HCT116 (cell line): ENCODE results near the gene SLC19A3. TPM values are rescaled to one million over a fixed set of nuclear protein-coding genes. Genes with fewer than 3 reads are reported as not detected.

Experiments used
- ATAC-seq: fragments of 200-7000 bp; cut with Tn5 transposase; 2 replicates; pipeline ENCODE4 v1.9.1; 2020; ENCODE audit warnings: mild to moderate bottlenecking, moderate library complexity
- BruUV-seq: library from RNA; stranded (reverse); fragments of 400-500 nt; replicated peaks from 2 replicates; lab custom pipeline; 2021; lab: Mats Ljungman, UMichigan
- CTCF ChIA-PET: fragments of 300-600 bp; sonication (Branson Sonifier 250); formaldehyde crosslinking; loops from one replicate; lab custom pipeline; 2021; ENCODE audit warnings: antibody characterized with exemption; lab: Charles Lee
- POLR2A ChIA-PET: fragments of 300-600, 350-600 bp; sonication (Branson Sonifier 250); formaldehyde crosslinking; loops from one replicate; lab custom pipeline; 2021; ENCODE audit warnings: antibody characterized with exemption; lab: Charles Lee
- RAD21 ChIA-PET, 2 experiments: fragments of 300-600 bp; sonication (Branson Sonifier 250); formaldehyde crosslinking; loops; one replicate each; lab custom pipeline; 2023; ENCODE audit warnings: low total read pairs in 2 of 2; ENCODE audit not compliant: uncharacterized antibody in 2 of 2, unreplicated experiment in 2 of 2, low non-redundant PET in 1 of 2; lab: Charles Lee
- DNase-seq: peaks from one replicate; pipeline ENCODE4 v3.0.0-alpha.2; 2010; ENCODE audit warnings: low read depth, low spot score
- H2AFZ ChIP-seq: fragments of 200-600 bp; shearing (Covaris generic), sonication (generic); 2 replicates; pipeline ENCODE4 v1.6.1; 2017; ENCODE audit warnings: low read depth, mixed run types, mixed read lengths, antibody characterized with exemption, low read length; ENCODE audit not compliant: poor library complexity, severe bottlenecking
- H3K27ac ChIP-seq: 2 replicates; pipeline ENCODE4 v1.5.1; 2012; ENCODE audit warnings: low read depth, low read length
- H3K27me3 ChIP-seq: fragments of 200-600 bp; sonication (generic); 2 replicates; pipeline ENCODE4 v1.6.1; 2016; ENCODE audit warnings: mixed run types, low read length, mixed read lengths; ENCODE audit not compliant: insufficient read depth
- H3K36me3 ChIP-seq, 2 experiments: fragments of 200-500 bp in 1 of 2; fragments of 200-600 bp in 1 of 2; sonication (Bioruptor generic) in 1 of 2; sonication (generic) in 1 of 2; 2 replicates each; pipeline versions ENCODE4 v1.5.1 to v1.6.1; 2014 to 2016; ENCODE audit warnings: low read length in 2 of 2, inconsistent platforms in 1 of 2, mixed read lengths in 1 of 2, mixed run types in 1 of 2; ENCODE audit not compliant: insufficient read depth in 2 of 2, control insufficient read depth in 1 of 2
- H3K4me1 ChIP-seq, 2 experiments: fragments of 200-600 bp in 1 of 2; sonication (generic) in 1 of 2; 2 replicates each; pipeline versions ENCODE4 v1.5.1 to v1.6.1; 2012 to 2017; ENCODE audit warnings: low read length in 2 of 2, inconsistent platforms in 1 of 2, mild to moderate bottlenecking in 1 of 2, mixed read lengths in 1 of 2, mixed run types in 1 of 2, moderate library complexity in 1 of 2; ENCODE audit not compliant: insufficient read depth in 2 of 2, control insufficient read depth in 1 of 2
- H3K4me2 ChIP-seq: fragments of 200-600 bp; sonication (generic); 2 replicates; pipeline ENCODE4 v1.6.1; 2017; ENCODE audit warnings: mixed run types, low read length, mixed read lengths
- H3K4me3 ChIP-seq, 2 experiments: fragments of 200-600 bp in 1 of 2; sonication (generic) in 1 of 2; replicated peaks in 1 of 2; 2 replicates each; pipeline ENCODE4 v1.5.1; 2011 to 2016; ENCODE audit warnings: low read length in 2 of 2, control low read depth in 1 of 2, low read depth in 1 of 2, mild to moderate bottlenecking in 1 of 2, mixed read lengths in 1 of 2, mixed run types in 1 of 2
- H3K79me2 ChIP-seq: fragments of 200-600 bp; sonication (generic); 2 replicates; pipeline ENCODE4 v1.6.1; 2017; ENCODE audit warnings: mild to moderate bottlenecking, mixed run types, low read length, moderate library complexity, mixed read lengths; ENCODE audit not compliant: insufficient read depth
- H3K9ac ChIP-seq: fragments of 200-600 bp; sonication (generic); 2 replicates; pipeline ENCODE4 v1.6.1; 2016; ENCODE audit warnings: low read length, mixed read lengths
- H3K9me2 ChIP-seq: fragments of 200-600 bp; sonication (generic), shearing (Covaris generic); 2 replicates; pipeline ENCODE4 v1.6.1; 2017; ENCODE audit warnings: mixed run types, mild to moderate bottlenecking, moderate library complexity; ENCODE audit not compliant: insufficient read depth
- H3K9me3 ChIP-seq, 2 experiments: fragments of 200-500 bp in 1 of 2; fragments of 200-600 bp in 1 of 2; sonication (Bioruptor generic) in 1 of 2; sonication (generic) in 1 of 2; 2 replicates each; pipeline ENCODE4 v1.6.1; 2014 to 2017; ENCODE audit warnings: low read length in 2 of 2, mixed read lengths in 2 of 2, inconsistent platforms in 1 of 2, low read depth in 1 of 2, mild to moderate bottlenecking in 1 of 2, mixed run types in 1 of 2, moderate library complexity in 1 of 2; ENCODE audit not compliant: control insufficient read depth in 1 of 2, insufficient read depth in 1 of 2
- H4K20me1 ChIP-seq: fragments of 200-600 bp; sonication (generic), shearing (Covaris generic); 2 replicates; pipeline ENCODE4 v1.6.1; 2017; ENCODE audit warnings: mixed run types, mild to moderate bottlenecking, moderate library complexity; ENCODE audit not compliant: insufficient read depth
- CEBPB ChIP-seq: IDR thresholded peaks from 2 replicates; pipeline ENCODE4 v1.6.1; 2012; ENCODE audit warnings: low read depth
- EGR1 ChIP-seq: IDR thresholded peaks from 2 replicates; pipeline ENCODE4 v1.6.1; 2012; ENCODE audit warnings: low read depth
- ELF1 ChIP-seq: IDR thresholded peaks from 2 replicates; pipeline ENCODE4 v1.6.1; 2012; ENCODE audit warnings: low read depth, borderline replicate concordance
- EZH2 ChIP-seq: fragments of 200-600 bp; sonication (generic); IDR thresholded peaks from 2 replicates; pipeline ENCODE4 v1.6.1; 2017; ENCODE audit warnings: antibody characterized with exemption, mixed run types
- FOSL1 ChIP-seq: IDR thresholded peaks from 2 replicates; pipeline ENCODE4 v1.6.1; 2012; ENCODE audit warnings: low read depth
- JUND ChIP-seq: IDR thresholded peaks from 2 replicates; pipeline ENCODE4 v1.6.1; 2012
- POLR2A ChIP-seq: IDR thresholded peaks from 2 replicates; pipeline ENCODE4 v1.7.0; 2011; ENCODE audit warnings: borderline replicate concordance; ENCODE audit not compliant: insufficient read depth, insufficient read length; ENCODE audit errors: extremely low read depth
- POLR2AphosphoS5 ChIP-seq: IDR thresholded peaks from 2 replicates; pipeline ENCODE4 v1.6.1; 2011; ENCODE audit warnings: mild to moderate bottlenecking, low read depth, low read length, moderate library complexity
- RAD21 ChIP-seq: IDR thresholded peaks from 2 replicates; pipeline ENCODE4 v1.6.1; 2012; ENCODE audit warnings: low read depth, mild to moderate bottlenecking
- SIN3A ChIP-seq: IDR thresholded peaks from 2 replicates; pipeline ENCODE4 v1.6.1; 2012; ENCODE audit warnings: low read depth
- SRF ChIP-seq: IDR thresholded peaks from 2 replicates; pipeline ENCODE4 v1.6.1; 2012; ENCODE audit warnings: low read depth
- TCF7L2 ChIP-seq: IDR thresholded peaks from 2 replicates; pipeline ENCODE4 v1.7.0; 2011; ENCODE audit warnings: borderline replicate concordance, inconsistent platforms; ENCODE audit not compliant: insufficient read depth, insufficient read length; ENCODE audit errors: extremely low read depth
- ZFX ChIP-seq: fragments of 450-650 bp; IDR thresholded peaks from 2 replicates; pipeline ENCODE4 v1.6.1; 2017
- ZNF274 ChIP-seq: fragments of 200-500 bp; sonication (Bioruptor generic); IDR thresholded peaks from 2 replicates; pipeline ENCODE4 v1.6.1; 2014; ENCODE audit warnings: mild to moderate bottlenecking, low read depth, low read length, inconsistent platforms
- intact Hi-C: fragments of 100-400 bp; cut with micrococcal nuclease; formaldehyde crosslinking; loops from 2 replicates; pipeline ENCODE4 v1.10.0; 2022
- total RNA-seq: library from RNA; stranded (reverse); gene quantifications from one replicate; pipeline ENCODE4 v1.2.1, GENCODE V29; 2021; ENCODE audit not compliant: unreplicated experiment
- TF ChIP-seq, protein P1 (sequence below): IDR thresholded peaks from 2 replicates; pipeline ENCODE4 v1.6.1; 2012
- TF ChIP-seq, protein P2 (sequence below): IDR thresholded peaks from 2 replicates; pipeline ENCODE4 v1.6.1; 2012
- TF ChIP-seq, protein P3 (sequence below): IDR thresholded peaks from 2 replicates; pipeline ENCODE4 v1.6.1; 2012; ENCODE audit warnings: low read depth
- TF ChIP-seq, protein P4 (sequence below): IDR thresholded peaks from 2 replicates; pipeline ENCODE4 v1.6.1; 2011; ENCODE audit warnings: mild to moderate bottlenecking, low read length, moderate library complexity; ENCODE audit not compliant: insufficient replicate concordance; ENCODE audit errors: extremely low read depth
- TF ChIP-seq, protein P5 (sequence below), 3 experiments: fragments of 200-600 bp in 1 of 3; sonication (generic) in 1 of 3; IDR thresholded peaks in 2 of 3; conservative IDR thresholded peaks in 1 of 3; 2 replicates each; pipeline ENCODE4 v1.5.1; 2012 to 2017; ENCODE audit warnings: low read depth in 2 of 3, low read length in 2 of 3, antibody characterized with exemption in 1 of 3, borderline replicate concordance in 1 of 3, control low read depth in 1 of 3, mild to moderate bottlenecking in 1 of 3, mixed read lengths in 1 of 3, mixed run types in 1 of 3, moderate library complexity in 1 of 3; ENCODE audit not compliant: insufficient read depth in 1 of 3

The SLC19A3 gene
- total RNA-seq, 1 experiment from 2014 or later: not detected

DNA sequence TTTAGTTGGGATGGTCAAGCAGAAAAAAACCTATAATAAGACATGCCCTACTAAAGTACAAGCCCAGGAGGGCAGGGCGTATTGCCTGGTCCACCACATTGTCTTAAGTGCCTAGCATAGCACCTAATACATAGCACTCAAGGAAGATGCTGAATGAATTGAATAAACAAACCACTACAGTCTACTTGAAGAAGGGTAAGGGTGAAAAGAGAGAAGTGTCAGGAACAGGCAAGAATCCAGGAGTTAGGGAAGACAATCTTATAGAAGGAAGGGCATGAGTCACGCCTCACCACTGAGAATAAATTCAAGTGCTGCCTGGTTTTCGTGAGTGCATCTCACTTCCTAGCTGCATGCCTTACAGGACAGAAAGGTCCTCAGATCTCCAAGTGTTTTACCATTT is 13.9 kb downstream of the SLC19A3 start:
- Histone ChIP-seq H3K4me2 (no peak overlapping the region), H2AFZ (no peak overlapping the region)
- intact Hi-C loops: no loop called here

More for the DNA sequence above, 13.9 kb downstream of the SLC19A3 start:
- Histone ChIP-seq H3K9ac (no peak overlapping the region), H3K27me3 (no peaks in the 10 kb centered on the region), H3K4me1 (no peaks in the 10 kb centered on the region), H3K36me3 (no peaks in the 10 kb centered on the region), H3K79me2 (no peaks in the 10 kb centered on the region), H3K9me3 (no peaks in the 10 kb centered on the region), H3K4me3 (no peak overlapping the region), H3K27ac (no peak overlapping the region), H4K20me1 (no peaks in the 10 kb centered on the region), H3K9me2 (no peaks in the 10 kb centered on the region)
- ChIA-PET RAD21 (no interaction called here), POLR2A (no interaction called here), CTCF (no interaction called here)
- DNase-seq (no peak), ATAC-seq (no peak)
- TF ChIP-seq ZNF274 (no peak), EZH2 (no peak), ZFX (no peak), RAD21 (no peak), JUND (no peak), POLR2AphosphoS5 (no peak), POLR2A (no peak), SRF (no peak), ELF1 (no peak), EGR1 (no peak), SIN3A (no peak), FOSL1 (no peak), CEBPB (no peak), TCF7L2 (no peak)
- TF ChIP-seq, protein P1, sequence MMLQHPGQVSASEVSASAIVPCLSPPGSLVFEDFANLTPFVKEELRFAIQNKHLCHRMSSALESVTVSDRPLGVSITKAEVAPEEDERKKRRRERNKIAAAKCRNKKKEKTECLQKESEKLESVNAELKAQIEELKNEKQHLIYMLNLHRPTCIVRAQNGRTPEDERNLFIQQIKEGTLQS: no peak
- TF ChIP-seq, protein P2, sequence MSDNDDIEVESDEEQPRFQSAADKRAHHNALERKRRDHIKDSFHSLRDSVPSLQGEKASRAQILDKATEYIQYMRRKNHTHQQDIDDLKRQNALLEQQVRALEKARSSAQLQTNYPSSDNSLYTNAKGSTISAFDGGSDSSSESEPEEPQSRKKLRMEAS: no peak
- TF ChIP-seq, protein P3, sequence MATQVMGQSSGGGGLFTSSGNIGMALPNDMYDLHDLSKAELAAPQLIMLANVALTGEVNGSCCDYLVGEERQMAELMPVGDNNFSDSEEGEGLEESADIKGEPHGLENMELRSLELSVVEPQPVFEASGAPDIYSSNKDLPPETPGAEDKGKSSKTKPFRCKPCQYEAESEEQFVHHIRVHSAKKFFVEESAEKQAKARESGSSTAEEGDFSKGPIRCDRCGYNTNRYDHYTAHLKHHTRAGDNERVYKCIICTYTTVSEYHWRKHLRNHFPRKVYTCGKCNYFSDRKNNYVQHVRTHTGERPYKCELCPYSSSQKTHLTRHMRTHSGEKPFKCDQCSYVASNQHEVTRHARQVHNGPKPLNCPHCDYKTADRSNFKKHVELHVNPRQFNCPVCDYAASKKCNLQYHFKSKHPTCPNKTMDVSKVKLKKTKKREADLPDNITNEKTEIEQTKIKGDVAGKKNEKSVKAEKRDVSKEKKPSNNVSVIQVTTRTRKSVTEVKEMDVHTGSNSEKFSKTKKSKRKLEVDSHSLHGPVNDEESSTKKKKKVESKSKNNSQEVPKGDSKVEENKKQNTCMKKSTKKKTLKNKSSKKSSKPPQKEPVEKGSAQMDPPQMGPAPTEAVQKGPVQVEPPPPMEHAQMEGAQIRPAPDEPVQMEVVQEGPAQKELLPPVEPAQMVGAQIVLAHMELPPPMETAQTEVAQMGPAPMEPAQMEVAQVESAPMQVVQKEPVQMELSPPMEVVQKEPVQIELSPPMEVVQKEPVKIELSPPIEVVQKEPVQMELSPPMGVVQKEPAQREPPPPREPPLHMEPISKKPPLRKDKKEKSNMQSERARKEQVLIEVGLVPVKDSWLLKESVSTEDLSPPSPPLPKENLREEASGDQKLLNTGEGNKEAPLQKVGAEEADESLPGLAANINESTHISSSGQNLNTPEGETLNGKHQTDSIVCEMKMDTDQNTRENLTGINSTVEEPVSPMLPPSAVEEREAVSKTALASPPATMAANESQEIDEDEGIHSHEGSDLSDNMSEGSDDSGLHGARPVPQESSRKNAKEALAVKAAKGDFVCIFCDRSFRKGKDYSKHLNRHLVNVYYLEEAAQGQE: no peak
- TF ChIP-seq, protein P4, sequence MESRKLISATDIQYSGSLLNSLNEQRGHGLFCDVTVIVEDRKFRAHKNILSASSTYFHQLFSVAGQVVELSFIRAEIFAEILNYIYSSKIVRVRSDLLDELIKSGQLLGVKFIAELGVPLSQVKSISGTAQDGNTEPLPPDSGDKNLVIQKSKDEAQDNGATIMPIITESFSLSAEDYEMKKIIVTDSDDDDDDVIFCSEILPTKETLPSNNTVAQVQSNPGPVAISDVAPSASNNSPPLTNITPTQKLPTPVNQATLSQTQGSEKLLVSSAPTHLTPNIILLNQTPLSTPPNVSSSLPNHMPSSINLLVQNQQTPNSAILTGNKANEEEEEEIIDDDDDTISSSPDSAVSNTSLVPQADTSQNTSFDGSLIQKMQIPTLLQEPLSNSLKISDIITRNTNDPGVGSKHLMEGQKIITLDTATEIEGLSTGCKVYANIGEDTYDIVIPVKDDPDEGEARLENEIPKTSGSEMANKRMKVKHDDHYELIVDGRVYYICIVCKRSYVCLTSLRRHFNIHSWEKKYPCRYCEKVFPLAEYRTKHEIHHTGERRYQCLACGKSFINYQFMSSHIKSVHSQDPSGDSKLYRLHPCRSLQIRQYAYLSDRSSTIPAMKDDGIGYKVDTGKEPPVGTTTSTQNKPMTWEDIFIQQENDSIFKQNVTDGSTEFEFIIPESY: no peak
- TF ChIP-seq, protein P5, sequence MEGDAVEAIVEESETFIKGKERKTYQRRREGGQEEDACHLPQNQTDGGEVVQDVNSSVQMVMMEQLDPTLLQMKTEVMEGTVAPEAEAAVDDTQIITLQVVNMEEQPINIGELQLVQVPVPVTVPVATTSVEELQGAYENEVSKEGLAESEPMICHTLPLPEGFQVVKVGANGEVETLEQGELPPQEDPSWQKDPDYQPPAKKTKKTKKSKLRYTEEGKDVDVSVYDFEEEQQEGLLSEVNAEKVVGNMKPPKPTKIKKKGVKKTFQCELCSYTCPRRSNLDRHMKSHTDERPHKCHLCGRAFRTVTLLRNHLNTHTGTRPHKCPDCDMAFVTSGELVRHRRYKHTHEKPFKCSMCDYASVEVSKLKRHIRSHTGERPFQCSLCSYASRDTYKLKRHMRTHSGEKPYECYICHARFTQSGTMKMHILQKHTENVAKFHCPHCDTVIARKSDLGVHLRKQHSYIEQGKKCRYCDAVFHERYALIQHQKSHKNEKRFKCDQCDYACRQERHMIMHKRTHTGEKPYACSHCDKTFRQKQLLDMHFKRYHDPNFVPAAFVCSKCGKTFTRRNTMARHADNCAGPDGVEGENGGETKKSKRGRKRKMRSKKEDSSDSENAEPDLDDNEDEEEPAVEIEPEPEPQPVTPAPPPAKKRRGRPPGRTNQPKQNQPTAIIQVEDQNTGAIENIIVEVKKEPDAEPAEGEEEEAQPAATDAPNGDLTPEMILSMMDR (IDR thresholded peaks at IDR 0.05 in 2 of 3, conservative IDR thresholded peaks at IDR 0.05 in 1 of 3; ENCODE audit: borderline replicate concordance in 1 of 3, insufficient read depth in 1 of 3, low read depth in 2 of 3, low read length in 2 of 3): no peak
- no TSS peak for BruUV-seq
